Thymus (tissue), 14 donors: ENCODE results near the gene PLA2R1. TPM values are rescaled to one million over a fixed set of nuclear protein-coding genes. Genes with fewer than 3 reads are reported as not detected.
A peak's percentile ranks its signal among the peaks of the same experiment; 100 is the strongest.

Experiments
- DNase-seq, 9 donors: peaks; one replicate each; pipeline ENCODE4 v3.0.0-alpha.2; 2013; ENCODE audit warnings: low spot score in 9 of 9, low read depth in 6 of 9, missing footprints in 1 of 9
- H3K27ac ChIP-seq, 2 donors: one replicate each; pipeline ENCODE4 v1.5.1; 2013; ENCODE audit warnings: control low read depth in 1 of 2, low read depth in 1 of 2, low read length in 1 of 2, mild to moderate bottlenecking in 1 of 2, moderate library complexity in 1 of 2
- H3K27me3 ChIP-seq, 2 donors: one replicate each; pipeline ENCODE4 v1.5.1; 2013; ENCODE audit warnings: low read length in 1 of 2; ENCODE audit not compliant: control insufficient read depth in 2 of 2, insufficient read depth in 1 of 2
- H3K36me3 ChIP-seq, 2 donors: one replicate each; pipeline ENCODE4 v1.5.1; 2013; ENCODE audit warnings: low read length in 1 of 2, mild to moderate bottlenecking in 1 of 2, moderate library complexity in 1 of 2; ENCODE audit not compliant: control insufficient read depth in 2 of 2, insufficient read depth in 2 of 2
- H3K4me1 ChIP-seq, 2 donors: one replicate each; pipeline ENCODE4 v1.5.1; 2013; ENCODE audit warnings: low read length in 2 of 2; ENCODE audit not compliant: control insufficient read depth in 2 of 2, insufficient read depth in 2 of 2
- H3K4me3 ChIP-seq, 2 donors: one replicate each; pipeline ENCODE4 v1.5.1; 2013; ENCODE audit warnings: low read length in 2 of 2, control low read depth in 1 of 2, mild to moderate bottlenecking in 1 of 2
- H3K9me3 ChIP-seq, 2 donors: one replicate each; pipeline ENCODE4 v1.5.1; 2013; ENCODE audit warnings: low read length in 1 of 2, mild to moderate bottlenecking in 1 of 2; ENCODE audit not compliant: control insufficient read depth in 2 of 2, insufficient read depth in 1 of 2
- WGBS: extraction: QIAGEN DNeasy Blood & Tissue Kit; methylation state at CpG from one replicate; pipeline ENCODE4 v1.1.7; 2013; 5-methylcytosine and 5-hydroxymethylcytosine counted together
- long read RNA-seq, 10 donors: transcript quantifications; one replicate each; lab custom pipeline, GENCODE V29; 2026
- polyA plus RNA-seq: library from polyadenylated mRNA; stranded (reverse); fragments of 200-250 nt; gene quantifications from one replicate; pipeline ENCODE4 v1.2.3, GENCODE V29; 2013
- total RNA-seq: library from RNA; stranded (reverse); fragments of 120-200 nt; gene quantifications from one replicate; pipeline ENCODE4 v1.2.4, GENCODE V29; 2013
- donor health status: healthy.

PLA2R1 gene
- total RNA-seq (0.90 TPM), polyA plus RNA-seq (2.7 TPM)
- long read RNA-seq, donor 1: 0 reads
- long read RNA-seq, donor 2: 0 reads
- long read RNA-seq, donor 3: 0 reads
- long read RNA-seq, donor 4: 0 reads
- long read RNA-seq, donor 5: 0 reads
- long read RNA-seq, donor 6: 0 reads
- long read RNA-seq, donor 7: 0 reads
- long read RNA-seq, donor 8: 0 reads
- long read RNA-seq, donor 9: 0 reads
- long read RNA-seq, donor 10: 0 reads

GRCh38 chr2:160062292-160063005 lies at the start of gene PLA2R1:
TSS of gene PLA2R1 (minus strand) at chr2:160062615. CDS start at chr2:160062403, 212 bp downstream.
- peak in 3 of 9 donors; percentile 18 to 47 (median 25) for DNase-seq
- WGBS: 2% methylated on average over 52 of the region's 52 CpGs
- no peak within 1 kb of the TSS for H3K27ac ChIP-seq

GRCh38 chr2:160110674-160111239 lies 48.3 kb upstream of the PLA2R1 start:
- DNase-seq: no peak
- Histone ChIP-seq H3K27me3 (no peaks in the 10 kb centered on the region), H3K27ac (no peak overlapping the region), H3K4me1 (no peaks in the 10 kb centered on the region), H3K4me3 (no peak overlapping the region), H3K9me3 (no peaks in the 10 kb centered on the region), H3K36me3 (no peaks in the 10 kb centered on the region)
- 97% methylated on average over 7 of the region's 7 CpGs for WGBS

More at GRCh38 chr2:160062292-160063005, at the start of gene PLA2R1:
- Histone ChIP-seq H3K27me3 (peaks cover 2 to 34% of the 10 kb centered on the region in 2 donors), H3K4me1 (peaks cover 0 to 11% of the 10 kb centered on the region in 2 donors), H3K4me3 (peak within 1 kb of the TSS; percentile 32 to 62), H3K36me3 (no peaks in the 10 kb centered on the region), H3K9me3 (peaks cover 0 to 3% of the 10 kb centered on the region in 2 donors)

- WGBS: 55% methylated on average over 8 of the region's 8 CpGs
- Histone ChIP-seq H3K4me3 (no peak overlapping the region), H3K27ac (no peak overlapping the region), H3K4me1 (no peaks in the 10 kb centered on the region), H3K27me3 (no peaks in the 10 kb centered on the region), H3K9me3 (no peaks in the 10 kb centered on the region), H3K36me3 (no peaks in the 10 kb centered on the region)
- peak; percentile 24 to 81 (median 62) for DNase-seq
These were observed 47.7 kb upstream of the PLA2R1 start for GRCh38 chr2:160109939-160110673.

- Histone ChIP-seq H3K36me3 (no peaks in the 10 kb centered on the region), H3K9me3 (no peaks in the 10 kb centered on the region), H3K4me1 (no peaks in the 10 kb centered on the region), H3K27ac (no peak overlapping the region), H3K27me3 (no peaks in the 10 kb centered on the region), H3K4me3 (no peak overlapping the region)
- 96% methylated on average over 3 of the region's 3 CpGs for WGBS
- no peak for DNase-seq
These were observed 46.8 kb upstream of the PLA2R1 start for GRCh38 chr2:160109243-160109642.

GRCh38 chr2:160108646-160109045 lies 46.2 kb upstream of the PLA2R1 start:
- Histone ChIP-seq H3K4me1 (no peaks in the 10 kb centered on the region), H3K27ac (no peak overlapping the region), H3K9me3 (no peaks in the 10 kb centered on the region), H3K4me3 (no peak overlapping the region), H3K36me3 (no peaks in the 10 kb centered on the region), H3K27me3 (no peaks in the 10 kb centered on the region)
- no peak for DNase-seq
- WGBS: 48% methylated on average over 2 of the region's 2 CpGs

GRCh38 chr2:160105366-160105765 lies 43.0 kb upstream of the PLA2R1 start:
- Histone ChIP-seq H3K4me3 (no peak overlapping the region), H3K9me3 (no peaks in the 10 kb centered on the region), H3K4me1 (no peaks in the 10 kb centered on the region), H3K27ac (no peak overlapping the region), H3K36me3 (no peaks in the 10 kb centered on the region), H3K27me3 (no peaks in the 10 kb centered on the region)
- DNase-seq: no peak
- WGBS: 99% methylated on average over 1 of the region's 1 CpG

- 45% methylated on average over 2 of the region's 2 CpGs for WGBS
- Histone ChIP-seq H3K9me3 (no peaks in the 10 kb centered on the region), H3K27ac (no peak overlapping the region), H3K4me1 (no peaks in the 10 kb centered on the region), H3K4me3 (no peak overlapping the region), H3K27me3 (no peaks in the 10 kb centered on the region), H3K36me3 (no peaks in the 10 kb centered on the region)
- no peak for DNase-seq
These were observed 41.7 kb upstream of the PLA2R1 start for GRCh38 chr2:160104115-160104514.

GRCh38 chr2:160097326-160097725 lies 34.9 kb upstream of the PLA2R1 start:
- H3K4me1 ChIP-seq: no peaks in the 10 kb centered on the region
- no peak for DNase-seq
- peaks cover 0 to 4% of the 10 kb centered on the region in 2 donors for H3K9me3 ChIP-seq
- H3K27me3 ChIP-seq: no peaks in the 10 kb centered on the region
- WGBS: 96% methylated on average over 1 of the region's 1 CpG
- H3K36me3 ChIP-seq: no peaks in the 10 kb centered on the region
- no peak overlapping the region for H3K27ac ChIP-seq
- H3K4me3 ChIP-seq: no peak overlapping the region

- Histone ChIP-seq H3K4me1 (no peaks in the 10 kb centered on the region), H3K27ac (no peak overlapping the region), H3K4me3 (no peak overlapping the region), H3K36me3 (no peaks in the 10 kb centered on the region), H3K27me3 (no peaks in the 10 kb centered on the region), H3K9me3 (peaks cover 0 to 8% of the 10 kb centered on the region in 2 donors)
- DNase-seq: no peak
- WGBS: 95% methylated on average over 4 of the region's 4 CpGs
These were observed 34.0 kb upstream of the PLA2R1 start for GRCh38 chr2:160096409-160096808.
